Measurements from ENCODE around the gene ZFR2. TPM values are rescaled to one million over a fixed set of nuclear protein-coding genes. Genes with fewer than 3 reads are reported as not detected.

Gene ZFR2
- total and polyA plus RNA-seq, 2 of the 8 experiments (the other 6 are each of a cell fraction or from before 2014, with no cell fraction given) = 14.5 to 28.4 TPM

- TF ChIP-seq BACH1 (IDR thresholded peaks at IDR 0.05; ENCODE audit: low read length) (no peak; the same call in 1 of the 2 replicates), PHF8 (conservative IDR thresholded peaks at IDR 0.05; ENCODE audit: low read depth, low read length) (peak; percentile 100), YY1 (IDR thresholded peaks at IDR 0.05; ENCODE audit: low read depth, low read length) (peak; percentile 89), ATF2 (IDR thresholded peaks at IDR 0.05; ENCODE audit: low read length) (peak; percentile 86), ZNF274 (IDR thresholded peaks at IDR 0.05; ENCODE audit: borderline replicate concordance, extremely low read depth, low read length) (no peak), TAF7 (optimal IDR thresholded peaks at IDR 0.05; ENCODE audit: borderline replicate concordance, low read depth, low read length) (peak; percentile 72), HDAC6 (IDR thresholded peaks at IDR 0.05; ENCODE audit: low read depth, low read length) (no peak), GTF2F1 (IDR thresholded peaks at IDR 0.05; ENCODE audit: borderline replicate concordance, low read depth, low read length) (no peak), CHD1 (IDR thresholded peaks at IDR 0.05; ENCODE audit: low read depth, low read length) (no peak), GABPA (IDR thresholded peaks at IDR 0.05; ENCODE audit: borderline replicate concordance, insufficient read depth, low read length) (peak; percentile 64; the same call in 1 of the 2 replicates), CBX8 (IDR thresholded peaks at IDR 0.05; ENCODE audit: borderline replicate concordance, low read depth, low read length) (no peak), MAX (IDR thresholded peaks at IDR 0.05) (peak; percentile 72), CBX5 (IDR thresholded peaks at IDR 0.05; ENCODE audit: low read depth, low read length) (no peak), POLR2AphosphoS5 (IDR thresholded peaks at IDR 0.05; ENCODE audit: low read depth, low read length) (peak; percentile 82)
These were observed 106.1 kb downstream of the ZFR2 start, which contains the start of gene MRPL54 (continued) for GRCh38 chr19:3762501-3763459.

Data from H1 (cell line).